ENCODE data around the gene NEURL1.

NEURL1 gene

DNA sequence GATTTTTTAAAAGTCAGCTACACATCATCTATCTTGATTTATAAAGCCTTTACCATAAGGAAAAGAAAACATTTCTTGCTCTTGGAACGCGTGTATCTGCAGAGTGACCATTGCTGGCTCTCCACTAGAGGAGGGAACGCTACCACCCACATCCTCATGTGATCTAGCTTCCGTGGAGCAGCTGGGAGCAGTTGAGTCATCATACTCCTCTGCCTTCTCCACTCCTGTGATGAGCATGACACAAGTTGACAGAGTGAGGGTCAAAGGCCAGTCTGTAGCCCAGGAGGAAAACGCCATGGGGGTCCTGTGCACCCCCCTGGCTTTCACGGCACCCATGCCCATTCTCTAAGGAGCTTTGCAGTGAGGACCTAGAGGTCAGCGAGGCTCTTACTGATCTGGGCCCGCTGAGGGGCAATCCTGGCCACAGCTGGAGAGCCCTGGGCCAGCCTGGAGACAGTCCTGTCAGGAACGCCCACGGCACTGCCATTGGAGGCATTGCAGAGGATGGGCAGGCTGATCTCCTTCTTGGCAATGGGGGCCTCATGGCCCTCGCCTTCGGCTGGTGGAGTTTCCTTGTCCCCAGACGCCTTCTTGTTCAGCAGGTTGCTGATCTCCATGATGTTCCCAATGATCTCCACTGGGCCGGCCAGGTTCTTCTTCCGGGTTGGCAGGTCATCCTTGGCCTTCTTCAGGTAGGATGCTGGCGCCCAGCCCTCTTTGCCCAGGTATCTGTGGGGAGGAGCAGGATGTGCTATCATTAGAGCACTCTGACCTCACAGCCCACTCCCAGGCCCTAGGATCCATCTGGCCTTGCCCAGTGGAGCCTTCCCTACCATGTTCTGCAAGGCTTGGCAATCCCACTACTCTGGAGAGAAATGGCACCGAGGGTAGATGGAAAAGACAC, 119.2 kb downstream of the NEURL1 start:
- no peak for DNase-seq

DNA sequence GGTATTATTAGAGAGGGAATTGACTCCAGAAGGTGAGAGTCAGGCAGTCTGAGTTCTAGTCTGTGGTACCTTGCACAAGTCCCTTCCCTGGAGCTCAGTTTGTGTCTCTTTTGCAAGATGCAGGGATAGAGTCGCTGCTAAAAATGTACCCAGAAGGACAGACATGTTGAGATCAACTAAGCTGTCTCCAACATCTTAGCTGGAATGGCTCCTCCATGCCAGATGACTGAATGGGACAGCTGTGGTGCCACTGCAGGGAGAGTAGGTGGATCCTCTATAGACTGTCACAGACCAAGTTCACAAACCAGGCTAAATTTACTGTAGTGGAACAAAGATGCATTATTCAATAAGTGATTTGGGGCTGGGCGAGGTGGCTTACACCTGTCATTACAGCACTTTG, 120.1 kb downstream of the NEURL1 start:
- no peak for DNase-seq

DNA sequence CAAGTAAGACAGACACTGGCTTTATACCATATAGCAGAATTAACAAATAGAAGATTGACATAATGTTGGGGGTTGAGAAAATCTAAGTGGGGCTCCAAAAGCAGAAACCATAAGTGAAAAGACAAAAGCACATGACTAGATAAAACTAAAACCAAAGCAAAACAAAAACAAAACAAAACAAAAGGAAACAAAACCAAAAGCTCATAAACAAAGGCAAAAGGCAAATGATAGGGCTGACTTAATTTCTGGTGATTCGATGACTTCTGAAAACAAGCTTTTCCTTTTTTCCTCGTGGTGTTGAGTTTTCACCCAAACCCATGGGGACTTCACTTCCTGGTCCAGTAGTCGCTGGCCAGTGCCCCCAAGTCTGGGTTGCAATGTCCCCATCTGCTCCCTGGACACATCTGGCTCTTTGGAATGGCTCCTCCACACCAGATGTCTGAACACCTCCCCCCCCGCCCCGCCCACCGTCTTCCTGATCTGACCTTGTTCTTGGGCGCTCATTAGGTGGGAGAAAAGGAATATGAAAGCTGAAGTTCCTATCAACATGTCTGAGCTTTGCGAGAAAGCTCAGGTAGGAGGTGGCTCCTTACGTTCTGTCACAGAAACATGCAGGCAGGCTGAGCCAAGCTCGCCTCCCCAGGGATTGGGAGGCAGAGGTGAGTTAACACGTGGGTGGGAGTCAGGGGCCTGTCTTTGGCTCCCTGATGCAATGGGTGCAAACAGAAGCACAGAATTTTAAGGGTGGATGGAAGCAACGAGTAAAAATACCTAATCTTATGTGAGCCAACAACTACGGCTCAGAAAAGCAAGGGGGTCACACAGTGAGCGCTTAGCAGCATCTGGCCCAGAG, 121.0 kb downstream of the NEURL1 start:
- no peak for DNase-seq

DNA sequence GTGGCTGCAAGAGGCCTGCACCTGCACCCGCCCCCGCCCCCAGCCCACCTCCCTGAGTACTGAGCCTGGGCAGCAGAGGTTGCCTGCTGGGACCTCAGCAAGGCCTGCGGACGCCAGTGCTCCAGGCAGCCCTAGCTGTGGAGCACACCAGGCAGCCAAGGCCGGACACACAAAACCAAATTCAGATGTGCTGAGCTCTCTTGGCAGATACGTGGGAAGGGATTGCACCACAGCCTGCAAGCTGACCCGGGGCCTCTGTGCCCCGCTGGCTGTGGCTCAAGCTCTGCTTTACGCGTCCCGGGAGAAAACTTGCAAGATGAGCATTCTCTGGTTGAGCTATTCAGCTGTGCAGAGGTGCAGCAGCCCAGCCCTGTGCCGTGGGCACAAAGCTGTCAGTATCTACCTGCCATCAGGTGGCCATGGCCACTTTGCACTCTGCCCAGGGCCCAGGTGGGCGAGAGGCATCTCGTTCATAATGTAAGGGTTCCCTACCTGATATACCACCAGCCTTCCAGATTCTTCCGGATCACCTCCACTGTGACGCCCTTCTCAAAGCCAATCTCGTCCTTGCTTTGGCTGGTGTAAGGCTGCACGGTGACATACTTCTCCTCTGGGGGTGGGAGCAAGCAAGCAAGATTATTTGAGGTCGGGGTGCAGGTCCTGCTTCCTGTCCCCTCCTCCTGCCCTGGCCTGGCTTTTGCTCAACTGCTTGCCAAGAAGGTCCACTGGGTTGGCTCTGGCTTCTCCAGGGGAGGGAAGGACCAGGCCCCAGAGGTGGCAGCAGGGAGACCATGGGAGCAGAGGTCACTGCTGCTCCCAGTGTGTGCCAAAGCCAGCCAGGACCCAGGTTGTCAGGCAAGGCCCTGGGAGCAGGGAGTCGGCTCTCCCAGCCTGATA, 123.4 kb downstream of the NEURL1 start:
- no peak for DNase-seq

DNA sequence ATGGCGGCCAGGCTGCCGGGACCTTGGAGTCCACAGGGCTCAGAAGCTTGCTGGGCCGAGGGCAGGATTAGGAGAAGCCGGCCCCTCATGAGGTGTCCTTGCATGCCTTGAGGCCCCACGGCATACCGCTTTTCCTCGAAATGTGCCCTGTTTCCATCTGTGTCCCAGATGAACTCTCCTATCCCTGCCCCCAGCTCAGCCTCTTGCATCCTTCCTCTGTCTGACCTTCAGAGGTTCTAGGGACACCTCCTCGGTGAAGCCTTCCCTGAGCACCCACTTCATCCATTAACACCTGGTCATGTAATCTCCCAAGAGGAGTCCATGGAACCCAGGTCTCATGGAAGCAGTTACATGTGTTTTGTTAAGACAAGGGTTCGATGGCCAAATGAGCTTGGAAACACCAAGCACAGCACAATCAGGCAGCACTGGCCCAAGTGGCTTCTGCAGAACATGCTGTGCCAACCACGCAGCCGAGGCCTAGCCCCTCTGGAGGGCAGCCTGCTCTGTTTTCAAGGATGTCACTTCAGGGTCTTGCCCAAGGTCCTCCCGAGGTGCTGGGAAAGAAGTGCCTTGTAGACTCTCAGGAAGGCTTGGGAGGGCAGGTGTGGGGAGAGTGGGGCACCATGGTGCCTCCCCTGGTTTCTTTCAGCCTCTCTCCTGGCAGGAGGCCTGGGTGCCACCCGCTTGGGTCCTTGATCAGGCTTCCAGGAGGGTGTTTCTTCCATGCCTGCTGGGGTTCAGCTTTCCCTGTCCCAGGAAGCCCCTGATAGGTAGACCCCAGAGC, 124.3 kb downstream of the NEURL1 start:
- no peak for DNase-seq

DNA sequence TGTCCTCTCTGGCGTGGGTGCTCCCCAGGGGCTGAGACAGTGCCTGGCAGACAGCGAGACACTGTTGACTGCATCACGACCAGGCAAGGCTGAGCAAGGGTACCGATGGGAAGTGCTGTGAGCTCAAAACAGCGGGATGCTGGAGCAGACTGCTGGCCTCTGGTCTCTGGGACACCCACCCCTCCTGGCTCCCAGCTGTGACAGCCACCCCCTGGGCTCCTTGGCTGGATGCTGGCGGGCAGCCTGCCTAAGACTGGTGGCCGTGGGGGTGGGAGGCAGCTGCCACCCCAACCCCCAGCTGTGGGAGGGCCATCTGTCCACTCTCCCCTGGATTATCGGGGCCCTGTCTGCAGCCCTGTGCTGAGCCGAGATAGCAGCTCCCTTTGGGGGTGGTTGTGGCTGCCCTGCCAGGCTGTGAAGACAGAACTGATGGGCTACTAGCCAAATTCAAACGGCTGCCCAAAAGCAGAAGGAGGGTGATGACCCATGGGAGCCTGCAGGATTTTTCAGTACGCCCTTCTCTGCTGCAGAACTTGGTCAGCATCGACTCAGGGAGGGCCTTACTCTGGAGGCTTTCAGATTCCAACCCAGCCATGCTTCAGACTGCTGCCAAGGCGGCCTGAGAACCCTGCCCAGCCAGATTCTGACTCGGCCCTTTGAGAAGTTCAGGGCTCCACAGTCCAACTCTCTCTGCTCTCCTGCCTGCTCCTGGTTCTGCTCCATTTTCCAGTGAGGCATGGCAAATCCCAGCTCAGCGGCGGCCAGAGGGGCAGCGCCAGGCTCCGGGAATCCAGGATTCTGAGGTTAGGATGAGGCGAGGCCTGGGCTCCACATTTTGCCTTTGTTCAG, 125.3 kb downstream of the NEURL1 start:
- no peak for DNase-seq

DNA sequence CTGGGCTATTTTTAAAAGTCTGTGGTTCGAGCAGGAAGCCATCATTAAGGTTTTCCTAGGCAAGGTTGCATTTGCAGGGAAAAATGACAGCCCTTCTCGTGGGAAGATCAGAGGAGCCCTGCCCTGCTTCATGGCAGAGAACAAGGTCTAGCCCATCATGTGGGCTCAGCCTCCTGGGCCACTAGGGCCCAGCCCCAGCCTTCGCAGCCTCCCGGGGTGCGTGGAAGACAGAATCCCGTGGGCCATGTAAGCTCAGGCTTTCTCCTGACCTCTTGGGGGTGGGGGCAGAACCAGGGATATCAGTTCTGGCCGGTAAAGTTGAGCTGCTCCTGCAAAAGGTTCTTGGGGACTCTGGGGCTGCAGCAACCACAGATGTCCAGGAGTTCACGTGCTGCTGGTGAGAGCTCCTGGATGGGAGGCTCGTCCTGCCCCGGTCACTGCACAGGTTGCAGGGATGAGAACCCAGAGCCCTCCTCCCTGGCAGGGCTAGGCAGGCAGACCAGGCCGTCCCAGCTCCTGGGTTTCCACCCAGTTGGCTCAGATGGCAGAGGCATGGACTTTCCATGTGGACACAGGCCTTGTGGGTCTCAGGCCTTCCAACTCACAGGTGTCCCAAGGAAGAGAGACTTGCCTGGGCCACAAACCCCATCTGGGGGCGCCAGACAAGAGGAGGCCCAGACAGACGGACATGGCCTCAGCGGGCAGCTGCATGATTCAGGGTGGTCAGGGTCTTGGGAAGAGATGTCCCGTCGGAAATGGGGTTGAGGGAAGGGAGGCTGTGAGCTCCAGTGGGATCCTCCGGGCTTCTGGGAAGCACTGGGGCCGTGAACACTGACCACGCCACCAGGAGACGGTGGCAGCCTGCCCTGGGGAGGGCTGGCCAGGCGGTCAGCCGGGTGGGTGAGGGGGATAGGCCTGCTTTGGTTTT, 126.2 kb downstream of the NEURL1 start:
- DNase-seq, result no peak

DNA sequence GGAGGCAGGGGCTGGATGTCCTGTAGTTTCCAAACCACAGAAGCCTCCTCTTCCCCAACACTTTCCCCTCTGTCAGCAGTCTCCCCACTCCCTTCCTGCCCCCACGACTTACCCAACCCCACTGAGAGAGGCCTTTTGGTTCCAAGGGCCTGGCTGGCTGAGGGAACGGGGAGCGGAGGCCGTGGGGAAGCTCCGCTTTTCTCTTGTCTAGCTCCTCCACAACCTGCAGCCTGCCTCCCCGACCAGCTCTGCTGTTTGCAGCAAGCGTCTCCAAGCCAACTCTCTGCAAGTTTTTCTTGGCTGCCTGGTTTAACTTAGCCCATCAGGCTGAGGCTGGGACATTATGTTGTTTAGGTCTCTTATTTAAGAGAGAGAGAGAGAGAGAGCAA, 126.8 kb downstream of the NEURL1 start:
- DNase-seq, result no peak

DNA sequence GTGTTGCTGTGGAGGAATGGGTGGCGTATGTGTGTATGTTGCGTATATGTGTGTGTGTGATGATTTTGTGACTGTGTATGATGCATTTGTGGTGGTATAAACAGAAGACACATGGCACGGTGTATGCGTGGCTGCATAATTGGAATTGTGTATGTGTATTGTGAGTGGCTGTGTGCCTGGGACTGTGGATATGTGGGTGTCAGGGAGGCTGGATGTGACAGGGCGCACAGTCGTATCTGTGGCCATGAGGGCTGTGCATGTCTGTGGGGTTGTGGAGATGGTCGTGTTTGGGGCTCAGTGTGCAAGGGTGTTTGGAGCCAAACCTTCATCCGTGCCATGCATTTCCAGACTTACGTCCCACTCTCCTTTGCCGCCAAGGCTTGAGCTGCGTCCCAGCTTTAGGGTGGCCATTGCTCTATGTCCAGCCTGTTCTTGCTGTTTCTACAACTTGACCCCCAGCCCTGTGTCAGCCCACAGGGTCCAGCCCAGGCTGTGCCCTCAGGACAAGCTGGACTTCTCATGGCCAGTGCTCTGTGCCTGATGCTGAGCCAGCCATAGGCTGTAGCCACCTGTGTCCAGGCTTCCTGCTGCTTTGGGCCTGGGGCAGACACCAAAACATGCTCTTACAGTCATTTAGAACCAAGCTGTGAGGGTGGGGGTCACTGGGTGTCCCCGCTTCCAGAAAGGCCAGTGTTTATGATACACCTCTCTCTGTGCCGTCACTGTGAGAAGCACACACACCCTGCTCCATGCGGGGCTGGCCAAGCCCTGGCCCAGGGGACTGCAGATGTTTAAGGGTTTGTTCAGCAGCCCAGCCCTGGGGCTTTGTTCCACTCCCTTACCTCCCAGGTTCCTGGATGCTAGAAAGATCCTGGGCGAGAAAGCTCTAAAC, 127.6 kb downstream of the NEURL1 start:
- DNase-seq, result no peak

DNA sequence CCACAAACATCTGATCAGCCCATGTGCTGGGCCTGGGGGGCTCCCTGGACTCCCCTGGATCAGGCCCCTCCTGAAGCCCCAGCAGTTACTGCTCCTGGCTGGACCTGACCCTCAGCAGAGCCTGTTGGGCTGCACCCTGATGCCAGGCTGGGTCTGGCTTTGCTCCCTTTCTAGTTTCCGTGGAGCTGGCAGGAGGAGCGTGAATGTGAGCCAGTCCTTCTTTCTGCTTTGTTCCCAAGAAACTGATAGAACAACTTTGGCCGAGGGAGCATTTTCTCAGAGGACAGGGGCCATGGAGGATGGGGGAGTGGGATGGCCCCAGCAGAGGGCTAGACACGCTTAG, 128.2 kb downstream of the NEURL1 start:
- no peak for DNase-seq

DNA sequence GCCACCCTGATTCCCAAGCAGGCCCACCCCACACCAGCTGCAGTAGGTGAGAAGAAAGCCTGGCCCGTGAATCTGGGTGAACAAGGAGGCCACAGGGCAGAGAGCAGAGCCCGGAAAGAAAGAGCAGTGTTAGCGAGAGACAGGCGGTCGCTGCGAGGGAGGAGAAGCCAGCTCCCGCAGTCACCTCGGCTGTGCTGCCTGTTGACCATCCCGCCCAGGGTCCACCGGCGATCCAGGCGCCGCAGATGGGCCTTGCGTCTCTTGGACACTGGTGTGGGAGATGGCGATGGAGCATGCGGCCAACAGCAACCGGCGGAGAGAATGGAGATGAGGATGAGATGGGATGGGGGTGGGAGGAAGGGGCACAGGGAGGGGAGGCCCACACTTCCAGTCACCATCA, 128.8 kb downstream of the NEURL1 start:
- no peak for DNase-seq

DNA sequence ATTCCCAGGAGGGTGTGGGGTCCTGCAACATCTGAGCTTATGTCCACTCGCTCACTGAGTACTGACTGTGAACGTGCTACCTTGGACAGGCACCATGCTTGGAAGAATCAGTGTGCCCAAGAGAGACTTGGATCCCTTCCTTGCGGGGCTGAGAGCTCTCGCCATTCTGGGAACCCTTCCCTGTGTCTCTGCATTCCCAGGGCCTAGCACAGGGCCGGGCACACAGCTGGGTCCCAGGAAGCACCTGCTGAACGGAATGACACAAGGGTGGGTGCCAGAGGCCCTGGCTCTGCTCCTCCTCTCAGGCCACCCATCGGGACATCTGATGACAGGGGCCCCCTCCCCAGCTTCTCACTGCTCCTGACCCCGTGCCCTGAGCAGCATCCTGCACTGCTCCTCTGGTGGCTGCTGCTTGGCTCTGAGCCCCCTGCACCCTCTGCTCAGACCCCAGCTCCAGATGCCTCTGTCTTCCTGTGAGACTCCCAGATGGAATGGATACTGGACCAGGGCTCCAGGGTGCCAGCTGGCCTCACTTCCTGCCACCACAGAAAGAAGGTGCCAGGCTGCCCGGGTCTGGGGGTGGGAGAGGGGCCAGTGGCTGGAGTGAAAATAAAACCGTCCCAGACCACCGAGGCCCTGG, 129.6 kb downstream of the NEURL1 start:
- DNase-seq, result no peak

DNA sequence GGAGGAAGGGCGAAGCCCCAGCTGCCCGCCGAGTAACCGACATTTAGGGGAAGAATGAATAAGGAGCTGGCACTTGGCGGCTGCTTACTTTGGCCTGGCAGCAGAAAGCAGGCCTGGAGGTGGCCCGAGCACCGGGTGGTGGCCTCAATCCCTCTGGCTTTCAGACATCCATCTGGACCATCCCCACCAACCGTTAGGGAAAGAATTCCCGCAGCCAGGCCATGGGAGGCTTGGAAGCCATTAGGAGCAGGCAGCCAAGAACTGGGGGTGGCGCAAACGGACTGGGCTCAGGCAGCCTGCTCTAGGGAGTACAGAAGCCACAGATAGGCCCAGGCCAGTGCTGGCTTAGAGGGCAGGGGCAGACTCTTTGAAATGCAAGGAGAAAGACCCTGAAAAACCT, 132.7 kb downstream of the NEURL1 start:
- DNase-seq, result no peak

DNA sequence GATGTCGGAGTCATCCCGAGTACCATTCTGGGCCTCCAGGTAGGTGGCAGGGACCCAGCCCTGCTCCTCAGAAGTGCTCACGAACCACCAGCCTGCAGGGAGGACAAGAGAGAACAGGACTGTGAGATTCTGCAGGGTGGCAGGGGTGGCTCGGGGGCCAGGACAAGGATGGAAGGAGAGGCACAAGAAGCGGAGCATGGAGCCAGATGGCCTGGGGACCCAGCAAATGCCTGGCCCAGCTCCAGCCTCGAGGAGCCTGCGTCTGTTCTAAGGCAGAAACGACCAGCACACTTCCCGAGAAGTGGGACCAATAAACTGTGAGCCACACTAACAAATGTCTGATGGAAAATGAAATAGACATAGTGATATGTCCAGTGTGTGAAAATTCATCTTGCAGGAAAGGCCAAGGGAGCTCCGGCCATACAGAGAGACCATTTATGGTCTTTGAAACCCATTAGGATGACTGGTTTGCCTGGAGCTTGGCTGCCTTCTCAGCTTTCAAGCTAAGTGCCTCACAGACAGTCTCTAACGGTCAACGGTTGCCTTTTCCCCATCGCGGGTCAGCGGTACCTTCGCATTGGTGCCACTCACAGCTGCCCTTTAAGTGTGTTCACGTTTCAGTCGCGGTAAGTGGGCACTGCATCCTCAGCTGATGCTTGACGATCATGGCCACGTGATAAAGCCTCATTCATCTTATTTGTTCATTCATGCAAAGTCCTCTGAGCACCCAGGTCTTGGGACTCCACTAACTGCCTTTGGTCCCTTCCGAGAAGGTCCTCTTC, 133.8 kb downstream of the NEURL1 start:
- DNase-seq, result no peak

DNA sequence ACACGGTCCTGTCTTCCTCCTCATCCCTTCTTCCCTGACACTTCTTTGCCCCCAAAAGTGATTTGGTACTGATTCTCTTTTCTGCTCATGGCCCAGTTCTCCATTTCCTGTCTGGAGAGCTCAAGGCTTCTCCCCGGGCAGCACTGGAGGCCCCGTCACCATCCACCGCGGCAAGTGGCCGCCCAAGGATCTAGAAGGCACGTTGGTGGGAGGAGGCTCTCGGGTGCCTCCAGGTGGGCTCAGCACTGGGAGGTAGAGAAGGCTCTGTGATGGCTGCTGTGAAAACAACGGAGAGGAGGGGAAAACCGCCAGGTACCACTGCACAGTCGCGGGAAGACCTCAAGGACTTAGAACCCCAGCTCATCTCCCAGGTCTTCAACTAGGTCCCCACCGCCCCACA, 134.4 kb downstream of the NEURL1 start:
- no peak for DNase-seq

DNA sequence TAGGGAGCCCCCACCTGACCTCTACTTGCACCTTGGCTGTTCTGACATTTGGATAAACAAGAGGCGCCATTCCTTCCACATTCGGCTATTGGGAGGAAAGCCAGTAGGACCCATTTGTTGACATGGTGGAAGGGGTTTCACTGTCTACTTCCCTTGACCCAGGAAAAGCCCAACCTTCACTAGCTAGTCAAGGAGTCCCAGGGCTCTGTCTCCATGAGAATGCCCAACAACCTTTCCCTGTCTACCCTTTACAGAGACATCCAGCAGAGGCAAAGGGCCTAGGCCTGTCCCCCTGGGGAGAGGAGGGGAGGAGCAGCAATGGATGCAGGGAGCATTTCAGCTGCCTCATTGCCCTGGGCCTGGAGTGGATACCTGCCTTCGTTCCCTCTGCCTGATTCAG, 136.1 kb downstream of the NEURL1 start:
- DNase-seq, result no peak

DNA sequence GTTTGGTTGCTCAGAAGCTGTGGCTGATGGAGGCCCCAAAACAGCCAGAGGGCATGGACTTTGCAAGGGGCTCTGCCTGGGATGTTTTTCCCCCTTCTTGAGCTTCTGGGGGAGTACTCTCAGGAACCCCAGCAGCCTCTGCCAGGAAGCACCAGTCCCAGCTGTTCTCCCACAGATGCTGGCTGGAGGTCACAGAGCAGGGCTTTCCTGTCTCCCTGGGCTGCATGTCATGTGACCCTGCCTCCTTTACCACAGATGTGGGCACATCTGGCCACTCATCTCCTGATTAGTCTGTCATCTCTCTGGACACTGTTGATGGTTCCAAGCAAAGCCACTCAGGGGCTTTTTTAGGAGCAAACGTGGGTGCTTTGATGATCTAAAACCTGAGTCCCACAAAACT, 136.7 kb downstream of the NEURL1 start:
- no peak for DNase-seq

DNA sequence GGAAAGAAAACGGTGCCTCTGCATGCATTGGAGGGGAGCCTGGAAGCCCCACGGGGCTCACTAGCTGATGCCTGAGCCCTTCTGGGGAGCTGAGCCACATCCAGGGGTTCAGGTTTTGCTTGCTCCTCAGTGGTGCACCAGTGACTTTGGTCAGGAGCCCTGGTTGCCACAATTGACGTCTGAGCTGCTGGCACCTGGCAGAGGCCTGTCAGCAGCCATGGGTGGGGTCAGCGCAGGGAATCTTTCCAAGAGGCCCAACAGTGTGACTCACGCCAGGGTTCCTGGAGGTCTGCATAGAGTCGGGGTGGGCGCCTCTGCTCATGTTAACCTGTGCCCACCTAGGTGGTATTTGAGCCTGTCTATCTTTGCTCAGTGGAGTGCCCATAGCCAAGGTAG, 138.7 kb downstream of the NEURL1 start:
- no peak for DNase-seq

Measured in NCI-H1436 treated with DMSO at 0.1 percent for 48 hours (cell line).